ENCODE results near the gene NGF.

Gene NGF

GRCh38 chr1:115238336-115239147 lies 99.5 kb downstream of the NGF start:
- no peak for DNase-seq (ENCODE audit: low read depth in 2 of 2)

DNA sequence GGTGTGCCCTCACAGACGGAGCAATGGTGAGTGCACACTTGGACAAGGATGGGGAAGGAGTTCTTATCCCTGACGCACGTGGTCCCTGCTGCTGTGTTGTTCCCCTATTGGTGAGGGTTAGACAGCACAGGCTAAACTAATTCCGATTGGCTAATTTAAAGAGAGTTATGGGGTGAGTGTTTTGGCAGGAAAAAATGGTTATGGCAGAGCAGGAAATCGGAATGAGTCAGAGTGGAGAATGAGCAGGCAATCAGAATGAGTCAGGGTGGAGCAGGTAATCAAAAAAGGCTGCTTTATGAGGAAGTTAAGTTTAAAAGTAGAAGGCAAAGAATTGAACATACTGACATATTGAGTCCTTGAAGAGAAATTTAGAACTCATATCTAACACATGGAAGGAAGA lies 100.5 kb downstream of the NGF start:
- no peak for DNase-seq (ENCODE audit: low read depth in 2 of 2)

GRCh38 chr1:115237023-115237422 lies 101.0 kb downstream of the NGF start:
- DNase-seq (ENCODE audit: low read depth in 2 of 2): no peak

Measured in stimulated activated CD8-positive, alpha-beta memory T cell treated with anti-CD3 and anti-CD28 coated beads, Interleukin-7, amount 100 ng/mL, for 4 hours (primary cell).